ENCODE results near the gene PKHD1.

- TF ChIP-seq, protein P1, sequence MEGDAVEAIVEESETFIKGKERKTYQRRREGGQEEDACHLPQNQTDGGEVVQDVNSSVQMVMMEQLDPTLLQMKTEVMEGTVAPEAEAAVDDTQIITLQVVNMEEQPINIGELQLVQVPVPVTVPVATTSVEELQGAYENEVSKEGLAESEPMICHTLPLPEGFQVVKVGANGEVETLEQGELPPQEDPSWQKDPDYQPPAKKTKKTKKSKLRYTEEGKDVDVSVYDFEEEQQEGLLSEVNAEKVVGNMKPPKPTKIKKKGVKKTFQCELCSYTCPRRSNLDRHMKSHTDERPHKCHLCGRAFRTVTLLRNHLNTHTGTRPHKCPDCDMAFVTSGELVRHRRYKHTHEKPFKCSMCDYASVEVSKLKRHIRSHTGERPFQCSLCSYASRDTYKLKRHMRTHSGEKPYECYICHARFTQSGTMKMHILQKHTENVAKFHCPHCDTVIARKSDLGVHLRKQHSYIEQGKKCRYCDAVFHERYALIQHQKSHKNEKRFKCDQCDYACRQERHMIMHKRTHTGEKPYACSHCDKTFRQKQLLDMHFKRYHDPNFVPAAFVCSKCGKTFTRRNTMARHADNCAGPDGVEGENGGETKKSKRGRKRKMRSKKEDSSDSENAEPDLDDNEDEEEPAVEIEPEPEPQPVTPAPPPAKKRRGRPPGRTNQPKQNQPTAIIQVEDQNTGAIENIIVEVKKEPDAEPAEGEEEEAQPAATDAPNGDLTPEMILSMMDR (conservative IDR thresholded peaks at IDR 0.05; ENCODE audit: low read depth, low read length): no peak
- TF ChIP-seq EZH2 (IDR thresholded peaks at IDR 0.05; ENCODE audit: low read length, unreplicated experiment) (no peak), EZH2phosphoT487 (IDR thresholded peaks at IDR 0.05; ENCODE audit: borderline replicate concordance, low read length) (no peak)
These were observed 15.0 kb upstream of the PKHD1 start for GRCh38 chr6:52102405-52102804.
